GM23338 (cell line): ENCODE measurements around the gene UGT1A4. TPM values are rescaled to one million over a fixed set of nuclear protein-coding genes. Genes with fewer than 3 reads are reported as not detected.

Source experiments
- ATAC-seq: fragments of 200-7000 bp; cut with Tn5 transposase; 3 replicates; pipeline ENCODE4 v1.9.1; 2020
- DNase-seq: peaks from one replicate; pipeline ENCODE4 v3.0.0-alpha.2; 2015; ENCODE audit warnings: low spot score
- H2AFZ ChIP-seq: fragments of 200-600 bp; sonication (generic); 2 replicates; pipeline ENCODE4 v1.8.0; 2016; ENCODE audit warnings: antibody characterized with exemption, mild to moderate bottlenecking, moderate library complexity
- H3F3A ChIP-seq: fragments of 200-600 bp; sonication (generic); replicated peaks from 2 replicates; pipeline ENCODE4 v1.8.0; 2017; ENCODE audit warnings: antibody characterized with exemption, mixed run types, low read depth
- H3K27ac ChIP-seq: fragments of 200-600 bp; sonication (generic); 2 replicates; pipeline ENCODE4 v1.6.1; 2016; ENCODE audit warnings: low read depth
- H3K27me3 ChIP-seq: fragments of 200-600 bp; sonication (generic); 2 replicates; pipeline ENCODE4 v1.8.0; 2016; ENCODE audit warnings: mild to moderate bottlenecking, mixed run types, moderate library complexity; ENCODE audit not compliant: insufficient read depth
- H3K36me3 ChIP-seq: fragments of 200-600 bp; sonication (generic); 2 replicates; pipeline ENCODE4 v1.8.0; 2016; ENCODE audit warnings: mild to moderate bottlenecking; ENCODE audit not compliant: insufficient read depth
- H3K4me1 ChIP-seq: fragments of 200-600 bp; sonication (generic); 2 replicates; pipeline ENCODE4 v1.8.0; 2016; ENCODE audit warnings: mild to moderate bottlenecking, moderate library complexity; ENCODE audit not compliant: insufficient read depth
- H3K4me2 ChIP-seq: fragments of 200-600 bp; sonication (generic); 2 replicates; pipeline ENCODE4 v1.7.1; 2017; ENCODE audit warnings: mixed run types
- H3K4me3 ChIP-seq: fragments of 200-600 bp; sonication (generic); 2 replicates; pipeline ENCODE4 v1.6.1; 2016; ENCODE audit warnings: mixed run types
- H3K79me2 ChIP-seq: fragments of 200-600 bp; sonication (generic); replicated peaks from 2 replicates; pipeline ENCODE4 v1.8.0; 2017; ENCODE audit warnings: mild to moderate bottlenecking; ENCODE audit not compliant: insufficient read depth
- H3K9me2 ChIP-seq: fragments of 200-600 bp; sonication (generic); 2 replicates; pipeline ENCODE4 v1.8.0; 2017; ENCODE audit not compliant: insufficient read depth
- H4K20me1 ChIP-seq: fragments of 200-600 bp; sonication (generic); replicated peaks from 2 replicates; pipeline ENCODE4 v1.8.0; 2017; ENCODE audit warnings: mild to moderate bottlenecking; ENCODE audit not compliant: insufficient read depth
- H3K27ac Mint-ChIP-seq: 2 replicates; pipeline ENCODE4 v1.8.0; 2020; ENCODE audit warnings: inconsistent platforms, mild to moderate bottlenecking, moderate library complexity, mixed read lengths
- H3K27me3 Mint-ChIP-seq: 3 replicates; pipeline ENCODE4 v1.8.0; 2022; ENCODE audit warnings: low read depth, mild to moderate bottlenecking, moderate library complexity, mixed read lengths, inconsistent platforms; ENCODE audit not compliant: insufficient read depth, poor library complexity
- H3K36me3 Mint-ChIP-seq: 3 replicates; pipeline ENCODE4 v1.8.0; 2021; ENCODE audit warnings: low read depth, mild to moderate bottlenecking, inconsistent platforms, moderate library complexity, mixed read lengths
- H3K4me1 Mint-ChIP-seq: 3 replicates; pipeline ENCODE4 v1.8.0; 2020; ENCODE audit warnings: mild to moderate bottlenecking, inconsistent platforms, mixed read lengths
- H3K4me3 Mint-ChIP-seq: 3 replicates; pipeline ENCODE4 v1.8.0; 2021; ENCODE audit warnings: moderate library complexity, mild to moderate bottlenecking, inconsistent platforms, mixed read lengths
- H3K9me3 Mint-ChIP-seq: 3 replicates; pipeline ENCODE4 v1.8.0; 2020; ENCODE audit warnings: moderate library complexity, mild to moderate bottlenecking, inconsistent platforms, mixed read lengths
- CREB1 ChIP-seq: fragments of 250-450 bp; sonication (Bioruptor Pico); IDR thresholded peaks from 2 replicates; pipeline ENCODE4 v1.5.0; 2020; ENCODE audit warnings: low read depth, mild to moderate bottlenecking, moderate library complexity
- EZH2 ChIP-seq: fragments of 200-600 bp; sonication (generic); IDR thresholded peaks from one replicate; pipeline ENCODE4 v1.8.0; 2017; ENCODE audit warnings: antibody characterized with exemption, mild to moderate bottlenecking, low read depth; ENCODE audit not compliant: unreplicated experiment
- EZH2phosphoT487 ChIP-seq: fragments of 200-600 bp; sonication (generic); IDR thresholded peaks from one replicate; pipeline ENCODE4 v1.8.1; 2018; ENCODE audit warnings: antibody characterized with exemption; ENCODE audit not compliant: unreplicated experiment
- JUNB ChIP-seq: IDR thresholded peaks from one replicate; pipeline ENCODE4 v1.6.1; 2016; ENCODE audit warnings: antibody characterized with exemption; ENCODE audit not compliant: unreplicated experiment
- POLR2AphosphoS5 ChIP-seq: IDR thresholded peaks from 2 replicates; pipeline ENCODE4 v1.6.1; 2016; ENCODE audit warnings: antibody characterized with exemption, low read depth
- ZNF114 ChIP-seq: fragments of 250-450 bp; sonication (Bioruptor Pico); IDR thresholded peaks from 2 replicates; pipeline ENCODE4 v1.5.0; 2020; ENCODE audit warnings: mild to moderate bottlenecking, moderate library complexity
- ZNF331 ChIP-seq: fragments of 250-450 bp; sonication (Bioruptor Pico); IDR thresholded peaks from 2 replicates; pipeline ENCODE4 v1.5.0; 2020; ENCODE audit warnings: low read depth, mild to moderate bottlenecking, moderate library complexity
- ZNF462 ChIP-seq: fragments of 250-450 bp; sonication (Bioruptor Pico); IDR thresholded peaks from 2 replicates; pipeline ENCODE4 v1.5.0; 2020; ENCODE audit warnings: mild to moderate bottlenecking, moderate library complexity
- polyA plus RNA-seq: library from polyadenylated mRNA; unstranded; fragments of >200 nt; fragmentation: Nextera tagmentation; extraction: Ambion mirVana; gene quantifications from 2 replicates; pipeline ENCODE4 v1.2.1, GENCODE V29; 2016
- total RNA-seq: library from RNA; depleted of rRNA; stranded (reverse); fragments of >200 nt; shearing (Covaris generic); gene quantifications from 2 replicates; pipeline ENCODE4 v1.2.3, GENCODE V29; 2014
- TF ChIP-seq, protein P1 (sequence below), 2 experiments: fragments of 200-600 bp in 1 of 2; sonication (generic) in 1 of 2; conservative IDR thresholded peaks; 2 replicates each; pipeline versions ENCODE4 v1.5.1 to v1.6.1; 2016 to 2017; ENCODE audit warnings: antibody characterized with exemption in 2 of 2, low read depth in 2 of 2, mild to moderate bottlenecking in 2 of 2, moderate library complexity in 1 of 2
- TF ChIP-seq, protein P2 (sequence below): IDR thresholded peaks from 2 replicates; pipeline ENCODE4 v1.6.1; 2016; ENCODE audit warnings: antibody characterized with exemption
- TF ChIP-seq, protein P3 (sequence below): IDR thresholded peaks from one replicate; pipeline ENCODE4 v1.6.1; 2018; ENCODE audit warnings: antibody characterized with exemption; ENCODE audit not compliant: unreplicated experiment

The UGT1A4 gene
- total and polyA plus RNA-seq, 2 experiments from 2014 or later = not detected

GRCh38 chr2:233780771-233781170 lies 62.2 kb downstream of the UGT1A4 start:
- no peaks in the 10 kb centered on the region for H3K27me3 Mint-ChIP-seq
- peaks cover 20% of the 10 kb centered on the region for H3K9me3 Mint-ChIP-seq
- TF ChIP-seq EZH2phosphoT487 (no peak), JUNB (no peak), EZH2 (no peak), ZNF331 (CRISPR knock-in tag) (no peak), ZNF114 (CRISPR knock-in tag) (no peak), CREB1 (CRISPR knock-in tag) (no peak), ZNF462 (no peak), POLR2AphosphoS5 (no peak)
- TF ChIP-seq, protein P1, sequence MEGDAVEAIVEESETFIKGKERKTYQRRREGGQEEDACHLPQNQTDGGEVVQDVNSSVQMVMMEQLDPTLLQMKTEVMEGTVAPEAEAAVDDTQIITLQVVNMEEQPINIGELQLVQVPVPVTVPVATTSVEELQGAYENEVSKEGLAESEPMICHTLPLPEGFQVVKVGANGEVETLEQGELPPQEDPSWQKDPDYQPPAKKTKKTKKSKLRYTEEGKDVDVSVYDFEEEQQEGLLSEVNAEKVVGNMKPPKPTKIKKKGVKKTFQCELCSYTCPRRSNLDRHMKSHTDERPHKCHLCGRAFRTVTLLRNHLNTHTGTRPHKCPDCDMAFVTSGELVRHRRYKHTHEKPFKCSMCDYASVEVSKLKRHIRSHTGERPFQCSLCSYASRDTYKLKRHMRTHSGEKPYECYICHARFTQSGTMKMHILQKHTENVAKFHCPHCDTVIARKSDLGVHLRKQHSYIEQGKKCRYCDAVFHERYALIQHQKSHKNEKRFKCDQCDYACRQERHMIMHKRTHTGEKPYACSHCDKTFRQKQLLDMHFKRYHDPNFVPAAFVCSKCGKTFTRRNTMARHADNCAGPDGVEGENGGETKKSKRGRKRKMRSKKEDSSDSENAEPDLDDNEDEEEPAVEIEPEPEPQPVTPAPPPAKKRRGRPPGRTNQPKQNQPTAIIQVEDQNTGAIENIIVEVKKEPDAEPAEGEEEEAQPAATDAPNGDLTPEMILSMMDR (conservative IDR thresholded peaks at IDR 0.05; ENCODE audit: low read depth in 2 of 2) = no peak
- TF ChIP-seq, protein P2, sequence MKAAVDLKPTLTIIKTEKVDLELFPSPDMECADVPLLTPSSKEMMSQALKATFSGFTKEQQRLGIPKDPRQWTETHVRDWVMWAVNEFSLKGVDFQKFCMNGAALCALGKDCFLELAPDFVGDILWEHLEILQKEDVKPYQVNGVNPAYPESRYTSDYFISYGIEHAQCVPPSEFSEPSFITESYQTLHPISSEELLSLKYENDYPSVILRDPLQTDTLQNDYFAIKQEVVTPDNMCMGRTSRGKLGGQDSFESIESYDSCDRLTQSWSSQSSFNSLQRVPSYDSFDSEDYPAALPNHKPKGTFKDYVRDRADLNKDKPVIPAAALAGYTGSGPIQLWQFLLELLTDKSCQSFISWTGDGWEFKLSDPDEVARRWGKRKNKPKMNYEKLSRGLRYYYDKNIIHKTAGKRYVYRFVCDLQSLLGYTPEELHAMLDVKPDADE = no peak
- TF ChIP-seq, protein P3, sequence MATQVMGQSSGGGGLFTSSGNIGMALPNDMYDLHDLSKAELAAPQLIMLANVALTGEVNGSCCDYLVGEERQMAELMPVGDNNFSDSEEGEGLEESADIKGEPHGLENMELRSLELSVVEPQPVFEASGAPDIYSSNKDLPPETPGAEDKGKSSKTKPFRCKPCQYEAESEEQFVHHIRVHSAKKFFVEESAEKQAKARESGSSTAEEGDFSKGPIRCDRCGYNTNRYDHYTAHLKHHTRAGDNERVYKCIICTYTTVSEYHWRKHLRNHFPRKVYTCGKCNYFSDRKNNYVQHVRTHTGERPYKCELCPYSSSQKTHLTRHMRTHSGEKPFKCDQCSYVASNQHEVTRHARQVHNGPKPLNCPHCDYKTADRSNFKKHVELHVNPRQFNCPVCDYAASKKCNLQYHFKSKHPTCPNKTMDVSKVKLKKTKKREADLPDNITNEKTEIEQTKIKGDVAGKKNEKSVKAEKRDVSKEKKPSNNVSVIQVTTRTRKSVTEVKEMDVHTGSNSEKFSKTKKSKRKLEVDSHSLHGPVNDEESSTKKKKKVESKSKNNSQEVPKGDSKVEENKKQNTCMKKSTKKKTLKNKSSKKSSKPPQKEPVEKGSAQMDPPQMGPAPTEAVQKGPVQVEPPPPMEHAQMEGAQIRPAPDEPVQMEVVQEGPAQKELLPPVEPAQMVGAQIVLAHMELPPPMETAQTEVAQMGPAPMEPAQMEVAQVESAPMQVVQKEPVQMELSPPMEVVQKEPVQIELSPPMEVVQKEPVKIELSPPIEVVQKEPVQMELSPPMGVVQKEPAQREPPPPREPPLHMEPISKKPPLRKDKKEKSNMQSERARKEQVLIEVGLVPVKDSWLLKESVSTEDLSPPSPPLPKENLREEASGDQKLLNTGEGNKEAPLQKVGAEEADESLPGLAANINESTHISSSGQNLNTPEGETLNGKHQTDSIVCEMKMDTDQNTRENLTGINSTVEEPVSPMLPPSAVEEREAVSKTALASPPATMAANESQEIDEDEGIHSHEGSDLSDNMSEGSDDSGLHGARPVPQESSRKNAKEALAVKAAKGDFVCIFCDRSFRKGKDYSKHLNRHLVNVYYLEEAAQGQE = no peak
- H2AFZ ChIP-seq = no peak overlapping the region
- no peaks in the 10 kb centered on the region for H3K36me3 ChIP-seq
- H3K27ac Mint-ChIP-seq = no peak overlapping the region
- H3K4me3 ChIP-seq = no peak overlapping the region
- H3K36me3 Mint-ChIP-seq = peaks cover 4% of the 10 kb centered on the region; the same call in 2 of the 3 replicates
- no peaks in the 10 kb centered on the region for H3F3A ChIP-seq
- no peak overlapping the region for H3K4me2 ChIP-seq
- no peaks in the 10 kb centered on the region for H3K27me3 ChIP-seq
- H3K9me2 ChIP-seq = 0 out of 2 replicates have a peak, but pooled peaks cover 4% of the 10 kb centered on the region
- H3K27ac ChIP-seq = no peak overlapping the region
- no peaks in the 10 kb centered on the region for H3K4me1 Mint-ChIP-seq
- no peak overlapping the region for H3K4me3 Mint-ChIP-seq
- H4K20me1 ChIP-seq = no peaks in the 10 kb centered on the region
- no peaks in the 10 kb centered on the region for H3K4me1 ChIP-seq
- no peaks in the 10 kb centered on the region for H3K79me2 ChIP-seq
- ATAC-seq = no peak
- DNase-seq = no peak
